Measurements from ENCODE around the gene FMNL3.
A peak's percentile ranks its signal among the peaks of the same experiment; 100 is the strongest.

The FMNL3 gene

GRCh38 chr12:49673446-49674317, 33.5 kb downstream of the FMNL3 start:
- DNase-seq: no peak

GRCh38 chr12:49672301-49673217, 34.6 kb downstream of the FMNL3 start:
- DNase-seq: peak; percentile 80

DNA sequence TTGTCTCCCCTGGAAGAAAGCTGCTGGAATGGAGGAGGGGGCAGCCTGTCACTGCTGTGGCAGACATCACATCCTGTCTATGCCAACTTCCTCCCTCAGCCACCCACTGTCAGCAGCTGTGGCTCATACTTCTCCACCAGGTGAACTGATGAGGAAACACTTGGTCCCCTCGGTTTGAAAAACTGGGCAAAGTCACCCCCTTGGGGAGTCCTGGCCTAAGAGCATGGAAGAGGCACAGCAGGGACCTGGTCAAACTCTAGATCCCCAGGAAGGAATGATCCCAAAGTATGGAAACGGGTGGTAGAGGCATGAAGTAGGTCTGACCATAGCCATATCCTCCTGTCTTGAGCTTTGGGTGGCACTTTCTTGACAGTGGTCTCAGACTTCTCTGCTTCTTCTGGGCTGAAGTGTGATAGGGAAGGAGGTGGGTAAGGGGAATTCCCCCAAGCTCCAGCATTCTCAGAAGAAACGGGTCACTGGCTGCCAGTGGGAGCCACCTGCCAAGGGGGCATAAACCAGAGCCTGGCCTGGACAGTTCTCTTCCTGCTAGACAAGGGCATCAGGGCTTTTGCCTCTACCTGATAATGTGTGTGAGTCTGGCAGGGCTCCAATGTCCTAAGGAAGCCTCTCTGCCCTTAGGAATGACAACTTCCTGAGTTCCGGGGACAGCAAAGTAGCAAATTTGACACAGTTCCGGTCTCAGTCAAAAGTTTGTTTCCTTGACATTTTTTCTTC, 36.0 kb downstream of the FMNL3 start:
- peak; percentile 19 for DNase-seq

- DNase-seq: no peak
Observed at GRCh38 chr12:49669796-49670195, 37.4 kb downstream of the FMNL3 start.

- no peak for DNase-seq
Observed at GRCh38 chr12:49667325-49668090, 39.7 kb downstream of the FMNL3 start.

DNA sequence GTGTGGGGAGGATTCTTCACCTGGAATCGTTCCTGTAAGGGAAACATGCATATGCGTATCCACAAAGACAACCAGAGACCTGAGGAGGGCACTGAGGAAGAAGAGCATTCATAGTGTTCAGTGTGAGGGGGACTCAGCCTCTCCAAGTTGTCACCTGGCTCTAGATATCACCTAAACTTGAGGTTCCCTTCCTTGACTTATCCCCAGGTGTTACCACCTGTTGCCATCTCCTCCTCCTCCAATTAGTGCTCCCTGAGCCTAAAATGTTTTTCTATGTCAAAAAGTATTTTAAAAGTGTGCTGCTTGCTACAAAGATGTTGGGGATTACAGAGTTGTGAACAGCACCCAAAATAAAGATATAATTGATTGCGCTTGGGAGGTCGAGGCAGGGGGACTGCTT, 41.0 kb downstream of the FMNL3 start:
- no peak for DNase-seq

DNA sequence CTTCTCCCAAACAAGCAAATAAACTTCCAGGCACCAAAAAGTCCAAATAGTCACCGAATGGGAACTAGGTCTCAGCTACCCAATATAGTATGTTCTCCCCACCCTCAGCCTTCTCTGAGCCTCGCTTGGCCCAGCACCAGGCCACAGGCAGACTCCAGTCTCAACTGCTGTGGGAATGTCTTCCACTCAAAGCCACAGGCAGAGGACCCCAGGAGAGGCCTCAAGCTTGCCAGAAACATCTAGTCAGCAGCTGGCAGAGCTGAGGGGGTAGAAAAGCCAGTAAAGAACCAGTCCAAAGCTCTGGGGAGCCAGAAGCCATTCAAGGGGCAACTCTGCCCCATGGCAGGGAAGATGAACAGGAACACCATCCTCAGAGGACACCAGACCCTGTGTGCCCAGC, 41.8 kb downstream of the FMNL3 start:
- no peak for DNase-seq

- DNase-seq: no peak
Observed at GRCh38 chr12:49664591-49665239, 42.5 kb downstream of the FMNL3 start.

DNA sequence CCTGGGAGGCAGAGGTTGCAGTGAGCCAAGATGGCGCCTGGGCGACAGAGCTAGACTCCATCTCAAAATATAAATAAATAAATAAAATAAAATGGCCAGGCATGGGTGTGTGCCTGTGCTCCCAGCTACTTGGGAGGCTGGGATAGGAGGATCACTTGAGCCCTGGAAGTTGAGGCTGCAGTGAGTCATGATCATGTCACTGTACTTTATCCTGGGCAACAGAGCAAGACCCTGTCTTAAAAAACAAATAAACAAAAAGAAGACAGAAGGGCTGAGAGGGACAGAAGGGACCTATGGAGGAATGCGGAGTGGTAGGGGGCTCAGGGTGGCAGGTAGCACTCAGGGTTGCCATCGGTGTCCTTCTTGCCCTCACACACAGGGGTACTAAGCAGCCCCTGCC, 43.0 kb downstream of the FMNL3 start:
- DNase-seq: no peak

DNA sequence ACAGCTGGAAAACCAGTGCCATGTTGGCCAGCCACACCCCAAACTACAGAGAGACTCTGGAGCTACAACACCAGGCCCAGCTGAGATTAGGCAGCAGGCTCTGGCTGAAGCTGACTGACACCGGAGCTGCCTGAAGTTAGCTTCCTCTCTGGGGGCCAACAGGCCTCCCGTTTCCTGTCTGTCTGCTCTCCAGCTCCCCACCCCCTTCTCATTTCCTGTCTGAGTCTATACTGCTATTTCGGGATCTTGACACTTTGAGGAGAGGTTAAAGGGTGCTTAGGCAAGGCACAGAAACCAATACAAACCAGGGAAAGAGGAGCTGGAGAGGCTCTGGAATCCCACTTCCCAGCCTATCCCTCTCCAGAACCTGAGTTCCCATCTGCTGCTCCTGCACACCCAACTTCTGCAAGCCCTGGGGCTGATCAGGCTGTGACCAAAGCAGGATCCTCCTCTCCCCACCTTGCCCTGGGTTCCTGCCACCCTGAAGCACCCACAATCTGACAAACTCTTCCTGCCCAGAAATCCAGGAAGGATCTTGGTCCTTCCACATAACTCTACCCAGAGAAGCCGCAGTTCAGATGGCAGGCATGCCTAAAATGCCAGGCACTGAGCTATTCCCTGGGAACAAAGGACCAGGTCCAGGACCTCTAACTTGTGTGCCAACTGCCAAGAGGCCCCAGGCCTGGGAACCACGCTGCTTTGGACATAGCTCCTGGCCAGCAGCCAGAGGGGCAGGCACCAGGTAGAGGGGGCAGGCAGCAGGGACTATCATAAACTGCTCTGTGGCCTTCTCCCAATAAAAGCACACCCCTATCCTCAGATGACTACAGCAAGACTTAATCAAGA, 44.0 kb downstream of the FMNL3 start:
- DNase-seq: peak; percentile 88

DNA sequence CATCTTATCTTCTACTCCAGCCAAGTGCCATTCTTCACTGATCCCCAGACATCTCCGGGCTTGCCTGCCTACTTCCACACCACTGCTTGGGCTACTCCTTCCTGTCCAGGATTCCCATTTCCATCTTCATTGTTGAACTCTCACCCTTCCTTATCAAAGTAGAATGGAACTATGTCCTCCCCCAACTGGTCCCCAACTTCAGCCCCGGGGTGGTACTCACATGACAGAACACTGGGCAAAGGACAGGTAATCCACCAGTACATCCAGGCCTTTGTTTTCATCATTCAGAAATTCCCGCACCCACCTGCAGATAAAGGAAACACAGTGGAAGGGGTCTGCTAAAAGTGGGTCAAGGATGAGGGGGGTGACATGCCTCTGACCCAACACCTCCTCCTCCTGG, 45.5 kb downstream of the FMNL3 start:
- DNase-seq: no peak

GRCh38 chr12:49661191-49661590, 46.0 kb downstream of the FMNL3 start:
- peak; percentile 72 for DNase-seq

GRCh38 chr12:49659753-49660152, 47.5 kb downstream of the FMNL3 start:
- DNase-seq: no peak

DNA sequence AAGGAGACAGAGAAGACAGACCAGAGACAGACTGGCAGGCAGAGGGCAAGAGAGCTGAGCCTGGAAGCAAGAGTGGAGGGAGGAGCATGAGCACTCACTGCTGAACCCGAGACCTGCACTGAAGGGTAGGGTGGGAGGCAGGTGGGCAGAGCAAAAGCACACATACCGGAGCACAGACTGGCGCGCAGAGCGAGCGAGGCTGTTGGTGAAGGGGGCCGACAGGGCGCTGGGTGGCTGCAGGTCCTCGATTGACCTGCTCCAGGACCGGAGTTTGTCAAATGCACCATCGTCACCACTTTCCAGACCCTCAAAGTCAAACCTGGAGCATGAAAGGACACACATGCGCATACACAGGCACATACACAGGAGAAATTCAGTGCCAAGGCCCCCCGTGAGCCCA, 48.9 kb downstream of the FMNL3 start:
- DNase-seq: no peak

DNA sequence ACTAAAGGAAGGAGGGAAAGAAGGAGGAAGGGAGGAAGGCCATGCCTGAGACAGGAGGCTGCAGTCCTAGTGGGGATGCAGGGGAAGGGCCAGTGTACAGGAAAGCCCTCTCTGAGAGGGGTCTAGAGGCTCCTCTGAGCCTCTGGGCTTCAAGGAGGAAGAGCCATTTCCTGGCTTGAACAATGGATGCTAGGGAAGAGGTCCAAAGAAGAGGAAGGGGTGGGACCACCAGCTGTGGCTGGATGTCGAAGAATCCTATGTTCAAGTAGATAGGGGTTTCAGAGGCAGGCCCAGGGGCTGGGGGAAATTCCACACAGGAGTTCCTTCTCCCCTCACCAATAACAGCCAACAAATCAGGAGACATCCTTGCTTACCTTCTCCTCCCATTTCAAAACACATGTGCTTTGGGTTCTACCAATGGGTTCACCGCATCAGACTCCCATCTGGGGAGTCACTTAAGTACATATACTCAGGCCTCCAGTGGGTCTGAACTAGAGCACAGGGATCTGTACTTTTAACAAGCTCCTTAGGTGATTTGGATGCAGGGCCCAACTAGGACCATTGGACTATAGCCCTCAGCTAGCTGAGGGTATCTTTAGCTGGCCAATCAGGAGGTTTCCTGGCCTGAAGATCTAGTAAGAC, 51.5 kb downstream of the FMNL3 start:
- DNase-seq: no peak

GRCh38 chr12:49654715-49655114, 52.5 kb downstream of the FMNL3 start:
- no peak for DNase-seq

DNA sequence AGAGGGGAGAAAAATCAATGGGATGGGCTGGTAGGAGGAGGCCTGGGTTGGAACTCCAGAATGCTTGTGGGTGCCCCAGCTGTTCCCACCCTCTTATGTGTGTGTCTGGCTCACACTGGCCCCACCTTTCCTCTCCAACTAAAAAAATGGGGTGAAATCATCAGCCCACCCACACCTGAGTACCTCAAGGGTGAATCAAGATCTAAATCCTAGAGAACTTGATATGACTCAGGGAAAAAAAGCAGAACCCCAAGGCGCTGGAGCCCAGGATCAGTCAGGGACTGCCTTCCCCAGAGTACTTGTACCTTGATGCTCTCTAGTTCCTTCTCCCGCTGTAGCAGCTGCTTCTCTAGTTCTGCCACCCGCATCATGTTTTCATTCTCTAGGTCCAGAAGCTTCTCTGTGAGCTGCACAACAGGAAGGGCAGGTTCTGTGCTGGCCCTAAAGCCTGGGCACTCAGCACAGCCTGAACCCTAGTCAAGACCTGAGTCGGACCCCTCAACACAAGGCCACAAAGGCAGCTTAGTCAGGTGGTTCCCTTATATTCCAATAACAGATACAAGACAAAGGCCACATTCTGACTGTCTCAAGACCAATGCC, 54.2 kb downstream of the FMNL3 start:
- no peak for DNase-seq

GRCh38 chr12:49651855-49652254, 55.4 kb downstream of the FMNL3 start:
- no peak for DNase-seq

GRCh38 chr12:49649892-49650291, 57.3 kb downstream of the FMNL3 start:
- DNase-seq: no peak

DNA sequence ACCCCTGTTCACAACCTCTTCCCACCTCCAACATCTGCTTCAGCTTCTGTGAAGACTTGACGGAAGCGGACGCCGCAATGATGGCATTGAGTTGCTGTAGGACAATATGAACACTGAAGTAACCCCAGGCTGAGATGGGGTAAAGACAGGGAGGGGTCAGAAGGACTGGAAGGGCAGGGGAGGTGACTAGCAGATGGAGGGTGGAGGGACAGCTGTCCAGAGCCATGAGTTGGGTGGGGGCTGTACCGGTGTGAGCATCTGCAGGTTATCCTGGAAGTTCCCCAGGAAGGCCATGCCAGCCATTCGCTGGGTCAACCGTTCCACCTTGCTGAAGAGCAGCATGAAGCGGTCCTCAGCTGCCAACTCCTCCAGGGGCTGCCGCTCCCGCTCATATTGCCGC, 57.8 kb downstream of the FMNL3 start:
- no peak for DNase-seq

Data from suppressor macrophage treated with lipopolysaccharide for 4 hours (primary cell).